ENCODE data around the gene TP53INP2. TPM values are rescaled to one million over a fixed set of nuclear protein-coding genes. Genes with fewer than 3 reads are reported as not detected.

Gene TP53INP2
- total and polyA plus RNA-seq, 2 of the 13 experiments (the other 11 are each of a cell fraction or from before 2014, with no cell fraction given) = 5.2 to 18.8 TPM

GRCh38 chr20:34691838-34692237 is 12.3 kb upstream of the TP53INP2 start:
- no peak overlapping the region for H3K4me2 ChIP-seq (ENCODE audit: low read depth, low read length)
- no TSS peak for BruUV-seq (replicated peaks)
- H3K79me2 ChIP-seq (ENCODE audit: insufficient read depth, low read length) = no peaks in the 10 kb centered on the region
- CTCF ChIA-PET (ENCODE audit: low intra/inter-chr PET ratio, low total read pairs) = no interaction called here
- H3K27ac ChIP-seq (ENCODE audit: extremely low read length, insufficient read depth, low read length) = no peak overlapping the region
- H3K9me3 ChIP-seq (ENCODE audit: low read length) = no peaks in the 10 kb centered on the region
- H3K4me3 ChIP-seq (replicated peaks in 1 of 3; ENCODE audit: insufficient read depth in 1 of 3, low read depth in 2 of 3, low read length in 3 of 3) = no peak overlapping the region
- 31% methylated on average over 3 of the region's 3 CpGs for WGBS (ENCODE audit: low lambda C conversion rate)
- FAIRE-seq (no peak), DNase-seq (ENCODE audit: low spot score) (no peak), ATAC-seq (no peak)
- TF ChIP-seq ZBTB43 (CRISPR knock-in tag; conservative IDR thresholded peaks at IDR 0.05) = no peak
- TF ChIP-seq ZSCAN12 (CRISPR knock-in tag; IDR thresholded peaks at IDR 0.05) = no peak
- no peak for TF ChIP-seq USF2 (IDR thresholded peaks at IDR 0.05; ENCODE audit: low read depth, low read length)
- no peak for TF ChIP-seq USF2 (CRISPR knock-in tag; IDR thresholded peaks at IDR 0.05; ENCODE audit: borderline replicate concordance)
- no peak for TF ChIP-seq WIZ (CRISPR knock-in tag; IDR thresholded peaks at IDR 0.05)
- no peak for TF ChIP-seq HNF1B (CRISPR knock-in tag; IDR thresholded peaks at IDR 0.05)
- TF ChIP-seq ARID5B (CRISPR knock-in tag; IDR thresholded peaks at IDR 0.05) = no peak
- TF ChIP-seq CBX2 (IDR thresholded peaks at IDR 0.05; ENCODE audit: low read depth, low read length) = no peak
- no peak for TF ChIP-seq CBX2 (CRISPR knock-in tag; IDR thresholded peaks at IDR 0.05; ENCODE audit: low read depth)
- H2AFZ ChIP-seq (ENCODE audit: low read length) = no peak overlapping the region
- in situ Hi-C loops (cut with HindIII; ENCODE audit: extremely low pct_ligation_motif_present, low pct_unique_long_range_greater_than_20kb) = no loop called here
- H3K27me3 ChIP-seq (ENCODE audit: control insufficient read depth in 1 of 2, insufficient read depth in 2 of 2, low read length in 2 of 2) = peaks cover 0 to 5% of the 10 kb centered on the region in 2 experiments; a peak in 1 of 5 replicates
- H3K9ac ChIP-seq (ENCODE audit: insufficient read depth, low read depth, low read length) = no peak overlapping the region
- POLR2A ChIA-PET = interaction anchor here (2.7 kb wide), 1 partner anchor 11 kb away, joined by 15 read pairs; the partner anchor contains the start of gene TP53INP2
- no peaks in the 10 kb centered on the region for H4K20me1 ChIP-seq (ENCODE audit: insufficient read depth, low read length)
- H3K4me1 ChIP-seq (ENCODE audit: insufficient read depth, low read length) = peaks cover 16% of the 10 kb centered on the region
- intact Hi-C loops (cut with micrococcal nuclease; ENCODE audit: unreplicated experiment) = no loop called here
- no peaks in the 10 kb centered on the region for H3K36me3 ChIP-seq (replicated peaks in 1 of 2; ENCODE audit: control insufficient read depth in 1 of 2, insufficient read depth in 2 of 2, low read length in 2 of 2)
